ENCODE measurements around the gene ARL6IP4. TPM values are rescaled to one million over a fixed set of nuclear protein-coding genes. Genes with fewer than 3 reads are reported as not detected.

Gene ARL6IP4
- total and polyA plus RNA-seq, 2 donors from 2014 or later = 168 to 362 TPM

DNA sequence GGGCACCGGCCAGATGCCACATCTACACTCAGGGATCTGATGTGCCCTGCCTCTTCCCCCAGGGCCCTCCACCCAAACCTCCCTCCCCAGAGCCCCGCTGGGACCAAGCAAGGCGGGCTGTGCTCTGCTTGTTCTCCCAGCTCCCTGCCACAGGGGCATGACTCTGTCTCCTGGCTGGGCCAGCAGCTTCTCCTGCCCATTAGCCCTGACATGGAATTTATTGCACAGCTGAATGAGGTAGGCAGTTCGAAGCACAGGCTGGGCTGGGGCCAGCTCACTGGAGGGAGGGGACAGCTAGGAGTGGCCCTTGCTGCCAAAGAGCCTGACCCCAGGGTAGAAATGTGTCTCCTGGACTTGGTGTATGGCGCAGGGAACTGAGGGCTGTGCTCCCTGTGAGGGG lies 42.4 kb downstream of the ARL6IP4 start:
- peaks cover 0 to 10% (median 0%) of the 10 kb centered on the region in 3 donors for H3K36me3 ChIP-seq (ENCODE audit: control insufficient read depth in 2 of 3, insufficient read depth in 3 of 3, low read length in 3 of 3)
- H3K9ac ChIP-seq (ENCODE audit: low read length in 3 of 3) = no peak overlapping the region
- H3K9me3 ChIP-seq (ENCODE audit: control insufficient read depth in 2 of 3, insufficient read depth in 1 of 3, low read length in 3 of 3) = no peaks in the 10 kb centered on the region
- intact Hi-C loops (cut with DNase I) = no loop called here
- DNase-seq = peak in 1 of 5 donors; percentile 56
- H3K4me1 ChIP-seq (ENCODE audit: control insufficient read depth in 2 of 3, insufficient read depth in 2 of 3, low read depth in 1 of 3, low read length in 3 of 3) = no peaks in the 10 kb centered on the region
- no peak overlapping the region for H3K4me3 ChIP-seq (ENCODE audit: low read length in 3 of 3)
- H3K27me3 ChIP-seq (ENCODE audit: control insufficient read depth, insufficient read depth, low read length) = no peaks in the 10 kb centered on the region
- TF ChIP-seq, protein P1, sequence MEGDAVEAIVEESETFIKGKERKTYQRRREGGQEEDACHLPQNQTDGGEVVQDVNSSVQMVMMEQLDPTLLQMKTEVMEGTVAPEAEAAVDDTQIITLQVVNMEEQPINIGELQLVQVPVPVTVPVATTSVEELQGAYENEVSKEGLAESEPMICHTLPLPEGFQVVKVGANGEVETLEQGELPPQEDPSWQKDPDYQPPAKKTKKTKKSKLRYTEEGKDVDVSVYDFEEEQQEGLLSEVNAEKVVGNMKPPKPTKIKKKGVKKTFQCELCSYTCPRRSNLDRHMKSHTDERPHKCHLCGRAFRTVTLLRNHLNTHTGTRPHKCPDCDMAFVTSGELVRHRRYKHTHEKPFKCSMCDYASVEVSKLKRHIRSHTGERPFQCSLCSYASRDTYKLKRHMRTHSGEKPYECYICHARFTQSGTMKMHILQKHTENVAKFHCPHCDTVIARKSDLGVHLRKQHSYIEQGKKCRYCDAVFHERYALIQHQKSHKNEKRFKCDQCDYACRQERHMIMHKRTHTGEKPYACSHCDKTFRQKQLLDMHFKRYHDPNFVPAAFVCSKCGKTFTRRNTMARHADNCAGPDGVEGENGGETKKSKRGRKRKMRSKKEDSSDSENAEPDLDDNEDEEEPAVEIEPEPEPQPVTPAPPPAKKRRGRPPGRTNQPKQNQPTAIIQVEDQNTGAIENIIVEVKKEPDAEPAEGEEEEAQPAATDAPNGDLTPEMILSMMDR (IDR thresholded peaks at IDR 0.05; ENCODE audit: borderline replicate concordance, extremely low read depth, insufficient read depth) = no peak
- H3K27ac ChIP-seq (ENCODE audit: low read depth in 2 of 2, low read length in 2 of 2) = no peak overlapping the region
- no peak for FAIRE-seq

- H3K9ac ChIP-seq (ENCODE audit: low read length in 3 of 3) = no peak overlapping the region
- H3K9me3 ChIP-seq (ENCODE audit: control insufficient read depth in 2 of 3, insufficient read depth in 1 of 3, low read length in 3 of 3) = no peaks in the 10 kb centered on the region
- no peaks in the 10 kb centered on the region for H3K4me1 ChIP-seq (ENCODE audit: control insufficient read depth in 2 of 3, insufficient read depth in 2 of 3, low read depth in 1 of 3, low read length in 3 of 3)
- TF ChIP-seq, protein P1 (IDR thresholded peaks at IDR 0.05; ENCODE audit: borderline replicate concordance, extremely low read depth, insufficient read depth) = no peak
- H3K4me3 ChIP-seq (ENCODE audit: low read length in 3 of 3) = no peak overlapping the region
- intact Hi-C loops (cut with DNase I) = no loop called here
- FAIRE-seq = no peak
- H3K36me3 ChIP-seq (ENCODE audit: control insufficient read depth in 2 of 3, insufficient read depth in 3 of 3, low read length in 3 of 3) = peaks cover 0 to 18% (median 0%) of the 10 kb centered on the region in 3 donors
- DNase-seq = peak in 1 of 5 donors; percentile 18
- H3K27ac ChIP-seq (ENCODE audit: low read depth in 2 of 2, low read length in 2 of 2) = no peak overlapping the region
- H3K27me3 ChIP-seq (ENCODE audit: control insufficient read depth, insufficient read depth, low read length) = no peaks in the 10 kb centered on the region
Observed at GRCh38 chr12:123024819-123025391, 44.4 kb downstream of the ARL6IP4 start.

DNA sequence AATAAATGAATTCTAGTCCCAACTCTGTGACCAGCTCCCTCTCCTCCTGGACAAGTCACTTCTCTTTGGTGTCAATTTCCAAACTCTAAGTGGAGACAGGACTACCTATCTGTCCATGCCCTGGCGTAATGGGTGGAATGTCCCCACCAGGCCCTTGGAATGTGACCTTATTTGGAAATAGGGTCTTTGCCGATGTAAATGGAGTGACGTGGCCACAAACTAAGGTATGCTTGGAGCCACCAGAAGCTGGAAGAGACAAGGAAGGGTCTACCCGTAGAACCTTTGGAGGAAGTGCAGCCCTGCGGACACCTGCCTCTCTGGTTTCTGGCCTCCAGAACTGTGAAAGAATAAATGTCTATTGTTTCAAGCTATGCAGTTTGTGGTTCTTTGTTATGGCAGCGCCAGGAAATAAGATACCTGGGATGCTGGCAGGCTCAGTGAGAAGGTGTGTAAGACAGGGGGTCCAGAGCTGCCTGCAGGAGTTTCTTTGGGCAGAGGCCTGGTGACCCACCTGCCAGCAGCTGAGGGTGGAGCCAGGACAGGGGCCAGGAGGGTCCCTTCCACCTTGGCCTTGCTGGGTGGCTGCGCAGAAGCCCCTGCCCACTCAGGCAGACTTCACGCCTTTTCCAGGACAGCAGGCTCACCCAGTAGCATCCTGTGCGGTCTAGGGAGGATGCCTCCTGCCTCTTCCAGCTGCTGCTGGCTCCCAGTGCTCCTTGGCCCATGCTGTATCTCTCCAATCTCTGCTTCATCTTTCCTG lies 45.8 kb downstream of the ARL6IP4 start:
- FAIRE-seq (no peak), DNase-seq (peak in 1 of 5 donors; percentile 23)
- intact Hi-C loops (cut with DNase I) = no loop called here
- no peak overlapping the region for H3K4me3 ChIP-seq (ENCODE audit: low read length in 3 of 3)
- H3K27me3 ChIP-seq (ENCODE audit: control insufficient read depth, insufficient read depth, low read length) = no peaks in the 10 kb centered on the region
- H3K27ac ChIP-seq (ENCODE audit: low read depth in 2 of 2, low read length in 2 of 2) = no peak overlapping the region
- peaks cover 0 to 19% (median 0%) of the 10 kb centered on the region in 3 donors for H3K36me3 ChIP-seq (ENCODE audit: control insufficient read depth in 2 of 3, insufficient read depth in 3 of 3, low read length in 3 of 3)
- H3K9ac ChIP-seq (ENCODE audit: low read length in 3 of 3) = no peak overlapping the region
- TF ChIP-seq, protein P1 (IDR thresholded peaks at IDR 0.05; ENCODE audit: borderline replicate concordance, extremely low read depth, insufficient read depth) = no peak
- H3K4me1 ChIP-seq (ENCODE audit: control insufficient read depth in 2 of 3, insufficient read depth in 2 of 3, low read depth in 1 of 3, low read length in 3 of 3) = no peaks in the 10 kb centered on the region
- no peaks in the 10 kb centered on the region for H3K9me3 ChIP-seq (ENCODE audit: control insufficient read depth in 2 of 3, insufficient read depth in 1 of 3, low read length in 3 of 3)
